ENCODE measurements around the gene NEIL1.
"Not testable (repeated sequence)": the region's sequence is repeated elsewhere in the genome, so short reads cannot be mapped to it uniquely, and the experiment has no call there.

The NEIL1 gene

DNA sequence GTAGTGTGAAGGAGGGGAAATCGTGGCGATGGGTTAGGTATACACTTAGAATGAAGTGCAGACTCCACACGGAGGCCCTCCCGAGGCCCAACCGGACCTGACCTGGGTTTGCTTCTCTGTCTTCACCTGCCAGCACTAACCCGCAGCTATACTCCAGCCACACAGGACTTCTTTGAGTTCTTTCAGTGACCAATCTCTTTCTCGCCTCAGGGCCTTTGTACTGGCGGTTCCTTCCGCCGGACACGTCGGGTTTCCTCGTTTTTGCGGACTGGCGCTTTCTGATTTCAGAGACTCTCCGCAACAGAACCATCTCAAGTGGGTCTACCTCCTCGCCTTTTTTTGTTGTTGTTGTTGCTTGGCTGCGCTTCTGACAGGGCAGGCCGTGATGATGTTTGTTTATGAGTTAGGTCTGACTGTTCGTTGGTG is at the start of gene NEIL1:
NEIL1 (plus strand) TSS at position 244 of the 426 bp plus-strand sequence. CDS start 1,867 bp downstream, outside the sequence.
- in situ Hi-C loops (cut with HindIII; ENCODE audit: low sequenced_read_pairs): no loop called here

DNA sequence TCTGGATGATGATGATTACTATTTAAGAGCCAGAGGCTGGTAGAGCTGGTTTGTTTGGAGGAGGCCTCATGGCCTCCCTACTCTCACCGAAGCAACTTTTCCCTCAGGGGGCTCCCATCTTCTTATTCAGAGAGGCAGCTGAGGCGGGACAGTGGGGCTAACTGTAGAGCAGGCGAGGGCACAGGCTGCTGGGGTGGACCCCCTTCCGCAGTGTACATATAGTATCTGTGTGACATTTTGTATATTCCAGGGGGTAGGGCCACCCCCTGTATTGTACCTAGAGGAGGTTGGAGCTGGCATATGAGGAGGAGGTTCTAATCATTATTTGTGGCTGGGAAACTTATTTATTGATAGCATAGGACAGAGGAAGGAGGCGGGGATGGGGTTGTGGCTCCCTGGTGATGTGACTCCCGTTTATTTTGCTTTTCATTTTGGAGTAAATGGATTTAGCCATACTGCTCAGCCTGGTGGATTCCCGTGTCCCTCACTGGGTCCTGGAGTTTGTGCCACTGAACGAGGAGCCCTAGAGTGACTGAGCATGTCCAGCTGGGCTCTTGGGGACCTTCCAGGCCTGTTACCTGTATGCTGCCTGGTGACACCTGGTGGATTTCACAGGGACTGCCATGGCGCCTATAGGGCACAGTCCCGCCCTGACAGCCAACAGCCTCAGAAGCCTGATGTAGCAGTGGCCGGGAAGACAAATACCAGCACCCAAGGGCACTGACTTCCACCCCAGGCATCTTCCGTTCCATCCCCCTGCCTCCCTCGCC is 48.1 kb upstream of the NEIL1 start:
- in situ Hi-C loops (cut with HindIII; ENCODE audit: low sequenced_read_pairs): not testable (repeated sequence)

DNA sequence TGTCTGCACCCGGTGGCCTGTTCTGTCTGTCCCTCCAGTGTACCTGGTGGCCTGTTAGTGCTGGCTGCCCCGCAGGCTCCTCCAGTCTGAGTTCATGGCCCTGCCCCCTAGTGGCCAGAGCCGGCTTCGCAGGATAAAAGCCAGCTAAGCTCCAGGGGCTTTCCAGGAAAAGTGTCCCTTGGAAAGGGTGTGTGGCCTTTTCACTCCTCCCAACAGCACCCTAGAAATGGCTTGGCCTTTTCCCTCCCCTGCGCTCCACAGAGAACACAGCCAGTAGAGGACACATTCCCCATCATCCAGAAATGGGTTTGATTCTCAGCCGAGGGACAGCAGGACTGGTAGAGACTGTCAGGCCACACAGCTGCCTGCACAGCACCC is 47.5 kb upstream of the NEIL1 start:
- in situ Hi-C loops (cut with HindIII; ENCODE audit: low sequenced_read_pairs): not testable (repeated sequence)

DNA sequence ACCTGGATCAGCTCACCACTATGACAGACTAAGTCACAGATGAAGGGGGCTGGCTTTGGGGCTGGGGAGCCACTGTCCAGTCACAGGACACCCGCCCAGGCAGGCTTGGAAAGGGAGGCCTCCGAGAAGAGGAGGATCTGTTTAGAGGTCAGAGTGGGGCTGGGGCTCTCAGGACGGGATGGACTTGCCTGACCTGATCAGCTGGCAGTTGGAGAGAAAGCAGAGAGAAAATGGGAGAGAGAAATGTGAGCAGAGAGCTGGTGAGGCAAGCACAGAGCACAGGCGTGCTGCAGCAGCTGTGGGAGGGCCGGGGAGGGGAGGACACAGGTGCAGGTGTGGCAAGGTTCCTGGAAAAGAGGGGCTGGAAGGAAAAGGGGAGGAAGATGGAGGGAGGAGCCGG is 46.8 kb upstream of the NEIL1 start:
- in situ Hi-C loops (cut with HindIII; ENCODE audit: low sequenced_read_pairs): not testable (repeated sequence)

DNA sequence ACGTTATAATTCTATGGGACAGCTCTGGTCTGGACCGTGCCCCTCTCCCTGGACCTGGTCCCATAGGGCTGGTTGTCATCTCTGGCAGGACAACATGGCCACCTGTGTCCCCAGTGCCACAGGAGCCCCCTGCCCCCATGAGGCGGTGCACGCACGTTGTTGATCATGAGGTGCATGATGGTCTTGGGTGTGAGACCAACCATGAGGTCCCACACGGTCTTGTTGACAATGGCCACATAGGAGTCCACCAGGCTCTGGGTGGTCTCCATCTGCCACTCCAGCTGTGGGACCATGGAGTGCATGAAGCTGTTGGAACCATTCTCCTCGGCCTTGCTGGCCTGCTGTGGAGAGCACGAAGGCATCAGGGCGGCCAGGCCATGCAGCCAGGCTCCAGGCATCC is 44.5 kb upstream of the NEIL1 start:
- in situ Hi-C loops (cut with HindIII; ENCODE audit: low sequenced_read_pairs): no loop called here

DNA sequence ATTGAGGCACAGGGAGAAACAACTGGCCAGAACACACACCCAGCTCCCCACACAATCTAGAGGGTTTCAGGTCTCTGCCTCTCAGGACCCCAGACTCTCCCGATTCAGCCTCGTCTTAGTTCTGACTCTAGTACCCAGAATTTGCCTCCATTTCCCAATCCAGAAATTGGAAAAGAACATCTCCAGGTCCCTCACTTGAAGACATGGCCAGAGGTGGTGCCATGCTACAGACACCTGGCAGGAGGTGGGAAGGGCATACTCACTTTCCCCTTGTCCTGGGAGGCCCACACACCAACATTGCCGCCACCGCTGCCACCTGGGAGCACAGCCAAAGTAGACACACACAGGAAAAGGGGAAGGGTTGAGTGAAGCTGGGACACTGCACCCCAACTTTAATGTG is 44.1 kb upstream of the NEIL1 start:
- in situ Hi-C loops (cut with HindIII; ENCODE audit: low sequenced_read_pairs): not testable (repeated sequence)

- in situ Hi-C loops (cut with HindIII; ENCODE audit: low sequenced_read_pairs): no loop called here
Observed at GRCh38 chr15:75306188-75306587, 40.7 kb upstream of the NEIL1 start.

DNA sequence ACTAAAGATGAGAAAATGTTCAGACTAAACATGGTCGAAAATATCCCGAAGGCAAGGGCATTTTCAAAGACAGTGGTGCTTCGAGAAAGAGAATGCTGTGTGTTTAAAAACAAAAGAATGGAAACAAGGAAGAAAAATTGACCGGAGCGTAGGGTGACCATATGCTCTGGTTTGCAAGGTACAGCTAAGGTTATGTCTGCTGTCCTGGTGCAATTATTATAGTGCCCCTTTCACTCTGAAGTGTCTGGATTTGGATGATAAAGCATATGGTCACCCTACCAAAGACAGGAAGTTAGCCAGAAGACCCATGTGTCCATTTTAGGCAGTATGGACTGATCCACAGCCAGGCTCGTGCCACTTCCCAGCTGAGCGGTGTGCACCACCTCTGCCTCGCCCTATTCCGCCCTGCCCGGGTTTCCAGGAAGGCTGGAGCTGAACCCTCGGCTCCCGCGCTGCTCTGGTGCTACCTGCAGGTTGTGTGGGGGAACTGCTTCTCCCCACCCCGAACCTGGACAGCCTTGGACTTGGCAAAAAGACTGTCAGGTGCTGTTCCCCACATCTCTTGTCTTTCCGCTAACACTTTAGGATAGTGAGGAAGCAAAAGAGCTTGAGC is 39.0 kb upstream of the NEIL1 start:
- in situ Hi-C loops (cut with HindIII; ENCODE audit: low sequenced_read_pairs): no loop called here

DNA sequence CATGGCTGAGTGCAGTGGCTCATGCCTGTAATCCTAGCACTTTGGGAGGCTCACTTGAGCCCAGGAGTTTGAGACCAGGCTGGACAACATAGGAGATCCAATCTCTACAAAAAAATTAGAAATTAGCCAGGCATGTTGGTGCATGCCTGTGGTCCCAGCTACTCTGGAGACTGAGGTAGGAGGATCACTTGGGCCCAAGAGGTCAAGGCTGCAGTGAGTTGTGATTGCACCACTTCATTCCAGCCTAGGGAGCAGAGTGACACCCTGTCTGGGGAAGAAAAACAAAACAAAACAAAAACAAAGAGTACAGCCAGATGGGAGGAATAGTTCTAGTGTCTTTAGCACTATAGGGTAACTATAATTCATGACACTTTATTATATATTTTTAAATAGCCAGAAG is 37.1 kb upstream of the NEIL1 start:
- in situ Hi-C loops (cut with HindIII; ENCODE audit: low sequenced_read_pairs): no loop called here

DNA sequence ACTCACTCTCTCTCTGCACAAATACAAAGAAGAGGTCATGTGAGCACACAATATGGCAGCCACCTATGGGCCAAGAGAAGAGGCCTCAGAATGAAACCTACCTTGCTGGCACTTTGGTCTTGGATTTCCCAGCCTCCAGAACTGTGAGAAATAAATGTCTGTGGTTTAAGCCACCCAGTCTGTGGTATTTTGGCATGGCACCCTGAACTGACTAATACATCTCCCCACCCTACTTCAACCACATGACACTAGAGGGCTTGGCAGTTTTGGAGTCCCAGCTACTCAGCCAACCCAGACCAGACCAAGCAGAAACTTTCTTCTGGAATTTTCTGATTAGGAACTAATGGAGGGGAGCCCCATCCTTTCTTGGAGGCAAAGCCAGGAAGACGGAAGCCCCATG is 34.3 kb upstream of the NEIL1 start:
- in situ Hi-C loops (cut with HindIII; ENCODE audit: low sequenced_read_pairs): not testable (repeated sequence)

GRCh38 chr15:75313116-75313845 is 33.6 kb upstream of the NEIL1 start:
- in situ Hi-C loops (cut with HindIII; ENCODE audit: low sequenced_read_pairs): no loop called here

DNA sequence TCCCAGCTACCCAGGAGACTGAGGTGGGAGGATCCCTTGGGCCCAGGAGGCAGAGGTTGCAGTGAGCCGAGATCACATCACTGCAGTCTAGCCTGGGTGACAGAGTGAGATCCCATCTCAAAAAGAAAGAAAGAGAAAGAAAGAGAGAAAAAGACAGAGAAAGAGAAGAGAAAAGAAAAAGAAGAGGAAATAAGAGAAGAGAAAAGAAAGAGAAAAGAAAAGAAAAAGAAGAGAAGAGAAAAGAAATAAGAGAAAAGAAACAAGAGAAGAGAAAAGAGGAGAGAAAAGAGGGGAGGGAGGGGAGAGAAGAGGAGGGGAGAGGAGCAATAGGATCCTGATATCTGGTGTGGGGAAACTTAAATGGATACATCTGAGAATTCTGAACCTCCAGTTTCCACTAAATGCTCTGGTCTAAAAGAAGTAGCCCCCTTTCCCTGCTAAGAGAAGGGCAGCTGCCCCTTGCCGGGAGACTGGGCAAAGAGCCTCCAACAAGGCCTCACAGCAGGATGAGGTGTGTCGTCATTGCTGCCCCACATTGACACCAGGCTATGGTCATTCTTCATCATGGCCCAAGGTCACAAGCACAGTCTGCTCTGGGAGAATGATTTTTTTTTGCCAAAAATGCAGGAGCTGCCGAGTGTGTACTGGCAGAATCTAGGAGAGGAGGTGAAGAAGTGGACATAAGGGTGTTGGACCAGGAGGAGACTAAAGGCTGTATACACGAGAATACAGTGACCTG is 32.1 kb upstream of the NEIL1 start:
- in situ Hi-C loops (cut with HindIII; ENCODE audit: low sequenced_read_pairs): no loop called here

DNA sequence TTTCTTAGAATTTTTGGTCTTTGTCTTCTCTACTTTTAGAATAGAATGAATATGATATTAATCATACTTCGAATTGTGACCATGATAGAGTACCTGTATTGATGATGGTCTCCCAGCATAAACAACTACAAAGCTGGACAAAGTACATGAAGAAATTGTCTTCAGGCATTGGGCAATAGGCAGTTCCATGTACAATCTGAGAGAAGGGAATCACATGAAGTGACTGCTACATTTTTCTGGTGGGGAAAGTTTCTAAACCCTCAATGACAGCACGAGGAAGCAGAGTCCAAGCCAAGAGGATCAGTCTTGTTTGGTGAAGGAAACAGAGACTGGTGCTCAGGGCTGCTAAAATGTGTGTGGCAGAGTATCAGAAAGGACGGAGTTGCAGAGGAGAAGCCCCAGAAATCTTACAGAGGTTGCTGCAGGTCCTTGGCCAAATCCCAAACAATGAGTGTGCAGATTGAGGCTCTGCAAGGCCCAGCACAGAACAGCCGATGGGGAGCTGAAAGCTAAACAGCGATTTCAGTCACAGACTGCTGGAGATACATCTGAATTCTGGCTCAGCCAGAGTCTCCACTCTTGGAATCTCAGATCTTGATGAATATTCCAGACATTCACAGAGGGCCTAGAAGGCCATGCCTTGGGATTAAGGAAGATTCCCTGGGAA is 27.5 kb upstream of the NEIL1 start:
- in situ Hi-C loops (cut with HindIII; ENCODE audit: low sequenced_read_pairs): not testable (repeated sequence)

GRCh38 chr15:75321711-75322110 is 25.1 kb upstream of the NEIL1 start:
- in situ Hi-C loops (cut with HindIII; ENCODE audit: low sequenced_read_pairs): no loop called here

GRCh38 chr15:75325922-75326321 is 20.9 kb upstream of the NEIL1 start:
- in situ Hi-C loops (cut with HindIII; ENCODE audit: low sequenced_read_pairs): no loop called here

- in situ Hi-C loops (cut with HindIII; ENCODE audit: low sequenced_read_pairs): no loop called here
Observed at GRCh38 chr15:75327005-75327404, 19.8 kb upstream of the NEIL1 start.

- in situ Hi-C loops (cut with HindIII; ENCODE audit: low sequenced_read_pairs): no loop called here
Observed at GRCh38 chr15:75327491-75327890, 19.3 kb upstream of the NEIL1 start.

DNA sequence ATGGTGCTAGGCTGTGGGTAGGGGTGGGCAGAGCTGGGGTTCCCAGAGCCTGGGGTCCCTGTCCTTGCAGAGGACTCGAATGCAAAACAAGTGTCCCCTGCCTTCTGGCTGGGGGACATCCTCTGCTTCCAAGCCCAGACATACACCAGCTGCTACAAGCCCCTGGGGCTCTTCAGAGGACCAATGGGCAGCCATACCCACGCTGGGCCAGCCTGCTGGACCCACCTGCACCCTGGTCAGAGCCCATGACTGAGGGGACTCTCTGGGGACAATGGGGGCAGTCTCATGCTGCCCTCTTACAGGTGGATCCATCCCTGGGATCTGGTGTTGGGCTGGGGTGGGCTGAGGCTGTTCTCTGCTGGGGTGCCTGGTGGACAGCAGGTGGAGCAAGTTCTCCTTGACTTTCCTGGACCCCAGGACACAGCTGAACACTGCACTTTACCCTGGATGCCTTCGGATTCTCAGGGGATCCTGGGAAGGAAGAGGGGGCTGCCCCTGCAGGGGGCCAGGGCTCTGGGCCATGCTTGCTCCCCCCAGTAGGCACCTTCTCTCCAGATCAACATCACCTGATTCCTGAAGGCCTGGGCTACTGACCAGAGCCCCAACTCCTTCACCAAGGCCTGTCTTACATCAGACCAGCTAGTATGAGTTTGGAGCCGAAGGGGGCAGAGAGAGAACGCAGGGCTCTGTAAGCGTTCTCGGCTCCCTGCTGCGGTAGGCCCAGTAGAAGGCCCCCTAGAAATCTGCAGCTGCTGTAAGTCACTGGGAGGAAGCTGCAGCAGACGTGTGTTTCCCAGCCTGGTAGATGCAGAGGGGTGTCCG is 18.1 kb upstream of the NEIL1 start:
- in situ Hi-C loops (cut with HindIII; ENCODE audit: low sequenced_read_pairs): no loop called here

GRCh38 chr15:75329571-75329970 is 17.3 kb upstream of the NEIL1 start:
- in situ Hi-C loops (cut with HindIII; ENCODE audit: low sequenced_read_pairs): no loop called here

DNA sequence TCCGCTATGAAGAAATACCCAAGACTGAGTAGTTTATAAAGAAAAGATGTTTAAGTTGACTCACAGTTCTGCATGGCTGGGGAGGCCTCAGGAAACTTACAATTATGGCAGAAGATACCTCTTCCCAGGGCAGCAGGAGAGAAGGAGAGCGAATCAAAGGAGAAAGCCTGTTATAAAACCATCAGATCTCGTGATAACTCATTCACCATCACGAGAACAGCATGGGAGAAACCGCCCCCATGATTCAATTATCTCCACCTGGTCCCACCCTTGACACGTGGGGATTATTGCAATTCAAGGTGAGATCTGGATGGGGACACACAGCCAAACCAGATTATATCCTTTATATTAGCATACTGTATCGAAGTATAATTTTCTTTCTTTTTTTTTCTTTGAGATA is 14.7 kb upstream of the NEIL1 start:
- in situ Hi-C loops (cut with HindIII; ENCODE audit: low sequenced_read_pairs): not testable (repeated sequence)

Data from DLD1 (cell line).